Measurements from ENCODE around the gene ZMYM3. TPM values are rescaled to one million over a fixed set of nuclear protein-coding genes. Genes with fewer than 3 reads are reported as not detected.

Gene ZMYM3
- 14.1 and 16.7 TPM in 2 replicates for total RNA-seq

GRCh38 chrX:71254092-71254963 lies at the start of gene ZMYM3:
TSS of gene ZMYM3 (minus strand) at chrX:71254140. CDS start at chrX:71253255, 885 bp downstream.

GRCh38 chrX:71301195-71301924 lies 47.4 kb upstream of the ZMYM3 start, which contains the start of gene ITGB1BP2:
TSS of gene ITGB1BP2 (plus strand) at chrX:71301750. CDS start at chrX:71301807, 57 bp downstream.

GRCh38 chrX:71283403-71284143 lies 29.6 kb upstream of the ZMYM3 start, which contains the start of gene NONO:
TSS of gene NONO (plus strand) at chrX:71283635. CDS start at chrX:71290638, 7,003 bp downstream.

GRCh38 chrX:71222929-71223328 lies 31.0 kb downstream of the ZMYM3 start, which contains the start of gene GJB1:
TSS of gene GJB1 (plus strand) at chrX:71223224. CDS start at chrX:71223708, 484 bp downstream.

Other genes with a start within 250 kb of the ZMYM3 start
- gene SNX12, start 185.8 kb downstream of the ZMYM3 start, total RNA-seq, result 55.8 and 69.5 TPM in 2 replicates
- 2.6 and 3.5 TPM in 2 replicates for gene FOXO4, start 158.3 kb downstream of the ZMYM3 start, total RNA-seq
- gene CXorf65, start 147.4 kb downstream of the ZMYM3 start, total RNA-seq, result not detected in 2 replicates
- gene IL2RG, start 142.6 kb downstream of the ZMYM3 start, total RNA-seq, result not detected in 2 replicates
- gene MED12, start 135.5 kb downstream of the ZMYM3 start, total RNA-seq, result 15.9 and 21.1 TPM in 2 replicates
- gene NLGN3, start 109.3 kb downstream of the ZMYM3 start, total RNA-seq, result not detected in 2 replicates
- not detected in 2 replicates for gene GJB1, start 30.9 kb downstream of the ZMYM3 start, total RNA-seq
- 307 and 375 TPM in 2 replicates for gene NONO, start 29.5 kb upstream of the ZMYM3 start, total RNA-seq
- gene ITGB1BP2, start 47.6 kb upstream of the ZMYM3 start, total RNA-seq, result 0.71 and 1.2 TPM in 2 replicates
- 10.8 and 13.3 TPM in 2 replicates for gene TAF1, start 112.2 kb upstream of the ZMYM3 start, total RNA-seq

Measured in myometrial cell (primary cell).